Mucosa of rectum (tissue), 2 donors: Measurements from ENCODE around the gene ST8SIA4.

ENCODE experiments used
- H3K27ac ChIP-seq, 2 donors: one replicate each; pipeline ENCODE4 v1.7.0; 2013; ENCODE audit warnings: inconsistent platforms in 2 of 2, low read depth in 2 of 2, low read length in 2 of 2
- H3K27me3 ChIP-seq, 2 donors: one replicate each; pipeline ENCODE4 v1.7.0; 2013; ENCODE audit warnings: low read length in 2 of 2; ENCODE audit not compliant: control insufficient read depth in 2 of 2, insufficient read depth in 2 of 2
- H3K36me3 ChIP-seq, 2 donors: one replicate each; pipeline ENCODE4 v1.7.0; 2013; ENCODE audit warnings: low read length in 2 of 2; ENCODE audit not compliant: control insufficient read depth in 2 of 2, insufficient read depth in 2 of 2
- H3K4me1 ChIP-seq, 2 donors: one replicate each; pipeline ENCODE4 v1.7.0; 2013; ENCODE audit warnings: low read length in 2 of 2, mild to moderate bottlenecking in 1 of 2; ENCODE audit not compliant: control insufficient read depth in 2 of 2, insufficient read depth in 2 of 2
- H3K4me3 ChIP-seq, 2 donors: one replicate each; pipeline ENCODE4 v1.7.0; 2013; ENCODE audit warnings: low read length in 2 of 2
- H3K9ac ChIP-seq, 2 donors: one replicate each; pipeline ENCODE4 v1.7.0; 2013; ENCODE audit warnings: low read length in 2 of 2, low read depth in 1 of 2, mild to moderate bottlenecking in 1 of 2
- H3K9me3 ChIP-seq, 2 donors: one replicate each; pipeline ENCODE4 v1.7.0; 2013; ENCODE audit warnings: low read length in 2 of 2; ENCODE audit not compliant: control insufficient read depth in 2 of 2
- donor health status: healthy.
- donor health status: Normal muscosa, but diverticular disease.

ST8SIA4 gene

GRCh38 chr5:100853582-100853981 is 49.5 kb downstream of the ST8SIA4 start:
- H3K9ac ChIP-seq, result no peak overlapping the region
- no peak overlapping the region for H3K4me3 ChIP-seq
- H3K4me1 ChIP-seq, result no peaks in the 10 kb centered on the region
- H3K27ac ChIP-seq, result peak overlapping the region; percentile 39 to 40
- H3K27me3 ChIP-seq, result no peaks in the 10 kb centered on the region
- no peaks in the 10 kb centered on the region for H3K9me3 ChIP-seq
- H3K36me3 ChIP-seq, result no peaks in the 10 kb centered on the region

GRCh38 chr5:100852988-100853449 is 50.1 kb downstream of the ST8SIA4 start:
- Histone ChIP-seq H3K9ac (no peak overlapping the region), H3K4me1 (no peaks in the 10 kb centered on the region), H3K9me3 (no peaks in the 10 kb centered on the region), H3K27ac (peak overlapping the region; percentile 39 to 40), H3K36me3 (no peaks in the 10 kb centered on the region), H3K4me3 (no peak overlapping the region), H3K27me3 (no peaks in the 10 kb centered on the region)

GRCh38 chr5:100852051-100852450 is 51.0 kb downstream of the ST8SIA4 start:
- Histone ChIP-seq H3K36me3 (no peaks in the 10 kb centered on the region), H3K27me3 (no peaks in the 10 kb centered on the region), H3K4me3 (no peak overlapping the region), H3K9ac (no peak overlapping the region), H3K27ac (no peak overlapping the region), H3K4me1 (no peaks in the 10 kb centered on the region), H3K9me3 (no peaks in the 10 kb centered on the region)

GRCh38 chr5:100846772-100847171 is 56.3 kb downstream of the ST8SIA4 start:
- no peaks in the 10 kb centered on the region for H3K9me3 ChIP-seq
- H3K27me3 ChIP-seq, result no peaks in the 10 kb centered on the region
- H3K4me1 ChIP-seq, result no peaks in the 10 kb centered on the region
- H3K4me3 ChIP-seq, result no peak overlapping the region
- H3K9ac ChIP-seq, result no peak overlapping the region
- H3K36me3 ChIP-seq, result no peaks in the 10 kb centered on the region
- H3K27ac ChIP-seq, result no peak overlapping the region

- no peaks in the 10 kb centered on the region for H3K27me3 ChIP-seq
- no peak overlapping the region for H3K4me3 ChIP-seq
- H3K4me1 ChIP-seq, result no peaks in the 10 kb centered on the region
- H3K9me3 ChIP-seq, result no peaks in the 10 kb centered on the region
- H3K9ac ChIP-seq, result no peak overlapping the region
- no peaks in the 10 kb centered on the region for H3K36me3 ChIP-seq
- H3K27ac ChIP-seq, result no peak overlapping the region
Observed at GRCh38 chr5:100842080-100842479, 61.0 kb downstream of the ST8SIA4 start.

- Histone ChIP-seq H3K36me3 (no peaks in the 10 kb centered on the region), H3K4me1 (no peaks in the 10 kb centered on the region), H3K4me3 (no peak overlapping the region), H3K27me3 (no peaks in the 10 kb centered on the region), H3K27ac (no peak overlapping the region), H3K9ac (no peak overlapping the region), H3K9me3 (no peaks in the 10 kb centered on the region)
Observed at GRCh38 chr5:100841358-100842076, 61.6 kb downstream of the ST8SIA4 start.

GRCh38 chr5:100840789-100841188 is 62.3 kb downstream of the ST8SIA4 start:
- Histone ChIP-seq H3K27ac (no peak overlapping the region), H3K9me3 (no peaks in the 10 kb centered on the region), H3K4me1 (no peaks in the 10 kb centered on the region), H3K27me3 (no peaks in the 10 kb centered on the region), H3K9ac (no peak overlapping the region), H3K4me3 (no peak overlapping the region), H3K36me3 (no peaks in the 10 kb centered on the region)

GRCh38 chr5:100840370-100840769 is 62.7 kb downstream of the ST8SIA4 start:
- H3K4me3 ChIP-seq, result no peak overlapping the region
- no peaks in the 10 kb centered on the region for H3K27me3 ChIP-seq
- no peaks in the 10 kb centered on the region for H3K9me3 ChIP-seq
- no peaks in the 10 kb centered on the region for H3K4me1 ChIP-seq
- H3K36me3 ChIP-seq, result no peaks in the 10 kb centered on the region
- no peak overlapping the region for H3K27ac ChIP-seq
- H3K9ac ChIP-seq, result no peak overlapping the region

GRCh38 chr5:100838048-100838473 is 65.0 kb downstream of the ST8SIA4 start:
- no peaks in the 10 kb centered on the region for H3K4me1 ChIP-seq
- no peak overlapping the region for H3K27ac ChIP-seq
- no peak overlapping the region for H3K9ac ChIP-seq
- no peaks in the 10 kb centered on the region for H3K36me3 ChIP-seq
- H3K9me3 ChIP-seq, result no peaks in the 10 kb centered on the region
- H3K4me3 ChIP-seq, result no peak overlapping the region
- no peaks in the 10 kb centered on the region for H3K27me3 ChIP-seq

- H3K36me3 ChIP-seq, result no peaks in the 10 kb centered on the region
- H3K9ac ChIP-seq, result no peak overlapping the region
- H3K27me3 ChIP-seq, result no peaks in the 10 kb centered on the region
- H3K4me1 ChIP-seq, result no peaks in the 10 kb centered on the region
- H3K9me3 ChIP-seq, result no peaks in the 10 kb centered on the region
- H3K4me3 ChIP-seq, result no peak overlapping the region
- no peak overlapping the region for H3K27ac ChIP-seq
Observed at GRCh38 chr5:100834519-100834918, 68.6 kb downstream of the ST8SIA4 start.
